K562 (cell line): ENCODE measurements around the gene MYO1E. TPM values are rescaled to one million over a fixed set of nuclear protein-coding genes. Genes with fewer than 3 reads are reported as not detected.

Experiments
- CHD2 ChIP-seq: IDR thresholded peaks from 2 replicates; pipeline ENCODE4 v1.6.1; 2011; ENCODE audit warnings: low read depth, low read length
- DDX20 ChIP-seq: fragments of 450-650 bp; IDR thresholded peaks from 2 replicates; pipeline ENCODE4 v1.6.1; 2016; ENCODE audit warnings: missing genetic modification characterization, low read depth, mild to moderate bottlenecking, missing compliant biosample characterization, moderate library complexity
- DNMT1 ChIP-seq: fragments of 450-650 bp; IDR thresholded peaks from 2 replicates; pipeline ENCODE4 v1.6.1; 2016; ENCODE audit warnings: antibody characterized with exemption, mild to moderate bottlenecking
- MCM5 ChIP-seq: fragments of 450-650 bp; IDR thresholded peaks from 2 replicates; pipeline ENCODE4 v1.6.1; 2016; ENCODE audit warnings: low read depth
- POU5F1 ChIP-seq: fragments of 150-350 bp; IDR thresholded peaks from 2 replicates; pipeline ENCODE4 v1.6.1; 2014; ENCODE audit warnings: borderline replicate concordance, low read length, low read depth, mild to moderate bottlenecking; ENCODE audit not compliant: partially characterized antibody
- SMAD1 ChIP-seq: fragments of 150-350 bp; IDR thresholded peaks from 2 replicates; pipeline ENCODE4 v1.6.1; 2014; ENCODE audit warnings: low read length, low read depth; ENCODE audit not compliant: partially characterized antibody
- SMC3 ChIP-seq: conservative IDR thresholded peaks from 2 replicates; pipeline ENCODE4 v1.6.1; 2011; ENCODE audit warnings: low read depth, low read length, improper control_type of control experiment; ENCODE audit not compliant: insufficient read depth
- TAL1 ChIP-seq: fragments of 450-650 bp; IDR thresholded peaks from 2 replicates; pipeline ENCODE4 v1.6.1; 2016; ENCODE audit warnings: mild to moderate bottlenecking
- ZNF584 ChIP-seq: fragments of 200-800 bp; sonication (Bioruptor generic); IDR thresholded peaks from 2 replicates; pipeline ENCODE4 v1.6.1; 2016; ENCODE audit warnings: low read depth, mild to moderate bottlenecking, missing genetic modification characterization, missing compliant biosample characterization
- polyA plus RNA-seq, 8 experiments: library from polyadenylated mRNA; depleted of rRNA in 4 of 8; stranded (reverse) in 5 of 8; unstranded in 3 of 8; fragments of >200 nt; fragmentation: Nextera tagmentation in 2 of 8; fragmentation: Illumina TruSeq in 1 of 8; extraction: Ambion mirVana in 2 of 8; extraction: Trizol in 1 of 8; gene quantifications; 2 replicates each; pipeline versions ENCODE4 v1.2.1 to v1.2.3, GENCODE V29; 2011 to 2014; ENCODE audit warnings: inconsistent platforms in 1 of 8, missing spikeins in 1 of 8
- total RNA-seq, 7 experiments: library from RNA; depleted of rRNA in 6 of 7; stranded (reverse); fragments of >200 nt in 6 of 7; fragmentation: Illumina TruSeq in 2 of 7; extraction: Trizol in 2 of 7; gene quantifications; 2 replicates each; pipeline versions ENCODE4 v1.2.1 to v1.2.3, GENCODE V29; 2011 to 2021; ENCODE audit warnings: low replicate concordance in 1 of 7
- TF ChIP-seq, protein P1 (sequence below): fragments of 450-650 bp; IDR thresholded peaks from 2 replicates; pipeline ENCODE4 v1.6.1; 2017; ENCODE audit warnings: antibody characterized with exemption, mild to moderate bottlenecking
- TF ChIP-seq, protein P2 (sequence below): sonication (generic); formaldehyde crosslinking; IDR thresholded peaks from 2 replicates; pipeline ENCODE4 v1.8.0; 2023; ENCODE audit warnings: mild to moderate bottlenecking, missing genetic modification reagents
- TF ChIP-seq, protein P3 (sequence below): fragments of 250-450 bp; sonication (Bioruptor Pico); IDR thresholded peaks from 2 replicates; pipeline ENCODE4 v1.5.0; 2020; ENCODE audit warnings: mild to moderate bottlenecking, borderline replicate concordance

MYO1E gene
- total and polyA plus RNA-seq, 9 of the 15 experiments (the other 6 are each of a cell fraction or from before 2014, with no cell fraction given) = under 0.01 to 0.44 (median 0.01) TPM; not detected in 6

DNA sequence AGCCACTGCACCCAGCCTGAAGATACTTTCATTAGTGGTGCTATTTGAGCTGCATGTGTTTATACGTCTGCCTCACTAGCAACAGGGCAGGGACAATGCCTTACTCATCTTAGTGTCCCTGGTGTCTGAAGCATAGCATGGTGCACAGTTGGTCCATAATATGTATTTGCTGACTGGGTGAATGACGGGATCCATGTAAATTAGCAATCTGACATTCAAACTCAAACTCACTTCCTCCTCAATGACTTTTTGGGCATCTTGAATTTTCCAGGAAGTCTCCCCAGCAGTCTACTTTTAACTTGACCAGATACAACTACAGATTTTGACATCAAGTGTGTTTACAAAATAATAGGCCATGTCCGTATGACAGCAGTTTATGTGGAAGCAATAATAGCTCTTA is 169.0 kb downstream of the MYO1E start (continued):
- TF ChIP-seq DNMT1 = no peak
- TF ChIP-seq, protein P1, sequence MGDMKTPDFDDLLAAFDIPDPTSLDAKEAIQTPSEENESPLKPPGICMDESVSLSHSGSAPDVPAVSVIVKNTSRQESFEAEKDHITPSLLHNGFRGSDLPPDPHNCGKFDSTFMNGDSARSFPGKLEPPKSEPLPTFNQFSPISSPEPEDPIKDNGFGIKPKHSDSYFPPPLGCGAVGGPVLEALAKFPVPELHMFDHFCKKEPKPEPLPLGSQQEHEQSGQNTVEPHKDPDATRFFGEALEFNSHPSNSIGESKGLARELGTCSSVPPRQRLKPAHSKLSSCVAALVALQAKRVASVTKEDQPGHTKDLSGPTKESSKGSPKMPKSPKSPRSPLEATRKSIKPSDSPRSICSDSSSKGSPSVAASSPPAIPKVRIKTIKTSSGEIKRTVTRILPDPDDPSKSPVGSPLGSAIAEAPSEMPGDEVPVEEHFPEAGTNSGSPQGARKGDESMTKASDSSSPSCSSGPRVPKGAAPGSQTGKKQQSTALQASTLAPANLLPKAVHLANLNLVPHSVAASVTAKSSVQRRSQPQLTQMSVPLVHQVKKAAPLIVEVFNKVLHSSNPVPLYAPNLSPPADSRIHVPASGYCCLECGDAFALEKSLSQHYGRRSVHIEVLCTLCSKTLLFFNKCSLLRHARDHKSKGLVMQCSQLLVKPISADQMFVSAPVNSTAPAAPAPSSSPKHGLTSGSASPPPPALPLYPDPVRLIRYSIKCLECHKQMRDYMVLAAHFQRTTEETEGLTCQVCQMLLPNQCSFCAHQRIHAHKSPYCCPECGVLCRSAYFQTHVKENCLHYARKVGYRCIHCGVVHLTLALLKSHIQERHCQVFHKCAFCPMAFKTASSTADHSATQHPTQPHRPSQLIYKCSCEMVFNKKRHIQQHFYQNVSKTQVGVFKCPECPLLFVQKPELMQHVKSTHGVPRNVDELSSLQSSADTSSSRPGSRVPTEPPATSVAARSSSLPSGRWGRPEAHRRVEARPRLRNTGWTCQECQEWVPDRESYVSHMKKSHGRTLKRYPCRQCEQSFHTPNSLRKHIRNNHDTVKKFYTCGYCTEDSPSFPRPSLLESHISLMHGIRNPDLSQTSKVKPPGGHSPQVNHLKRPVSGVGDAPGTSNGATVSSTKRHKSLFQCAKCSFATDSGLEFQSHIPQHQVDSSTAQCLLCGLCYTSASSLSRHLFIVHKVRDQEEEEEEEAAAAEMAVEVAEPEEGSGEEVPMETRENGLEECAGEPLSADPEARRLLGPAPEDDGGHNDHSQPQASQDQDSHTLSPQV = no peak
- TF ChIP-seq, protein P2, sequence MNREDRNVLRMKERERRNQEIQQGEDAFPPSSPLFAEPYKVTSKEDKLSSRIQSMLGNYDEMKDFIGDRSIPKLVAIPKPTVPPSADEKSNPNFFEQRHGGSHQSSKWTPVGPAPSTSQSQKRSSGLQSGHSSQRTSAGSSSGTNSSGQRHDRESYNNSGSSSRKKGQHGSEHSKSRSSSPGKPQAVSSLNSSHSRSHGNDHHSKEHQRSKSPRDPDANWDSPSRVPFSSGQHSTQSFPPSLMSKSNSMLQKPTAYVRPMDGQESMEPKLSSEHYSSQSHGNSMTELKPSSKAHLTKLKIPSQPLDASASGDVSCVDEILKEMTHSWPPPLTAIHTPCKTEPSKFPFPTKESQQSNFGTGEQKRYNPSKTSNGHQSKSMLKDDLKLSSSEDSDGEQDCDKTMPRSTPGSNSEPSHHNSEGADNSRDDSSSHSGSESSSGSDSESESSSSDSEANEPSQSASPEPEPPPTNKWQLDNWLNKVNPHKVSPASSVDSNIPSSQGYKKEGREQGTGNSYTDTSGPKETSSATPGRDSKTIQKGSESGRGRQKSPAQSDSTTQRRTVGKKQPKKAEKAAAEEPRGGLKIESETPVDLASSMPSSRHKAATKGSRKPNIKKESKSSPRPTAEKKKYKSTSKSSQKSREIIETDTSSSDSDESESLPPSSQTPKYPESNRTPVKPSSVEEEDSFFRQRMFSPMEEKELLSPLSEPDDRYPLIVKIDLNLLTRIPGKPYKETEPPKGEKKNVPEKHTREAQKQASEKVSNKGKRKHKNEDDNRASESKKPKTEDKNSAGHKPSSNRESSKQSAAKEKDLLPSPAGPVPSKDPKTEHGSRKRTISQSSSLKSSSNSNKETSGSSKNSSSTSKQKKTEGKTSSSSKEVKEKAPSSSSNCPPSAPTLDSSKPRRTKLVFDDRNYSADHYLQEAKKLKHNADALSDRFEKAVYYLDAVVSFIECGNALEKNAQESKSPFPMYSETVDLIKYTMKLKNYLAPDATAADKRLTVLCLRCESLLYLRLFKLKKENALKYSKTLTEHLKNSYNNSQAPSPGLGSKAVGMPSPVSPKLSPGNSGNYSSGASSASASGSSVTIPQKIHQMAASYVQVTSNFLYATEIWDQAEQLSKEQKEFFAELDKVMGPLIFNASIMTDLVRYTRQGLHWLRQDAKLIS (CRISPR knock-in tag) = no peak
- TF ChIP-seq DDX20 (tag) = no peak
- TF ChIP-seq SMAD1 = no peak
- TF ChIP-seq CHD2 = no peak
- TF ChIP-seq MCM5 = no peak
- no peak for TF ChIP-seq TAL1
- TF ChIP-seq, protein P3, sequence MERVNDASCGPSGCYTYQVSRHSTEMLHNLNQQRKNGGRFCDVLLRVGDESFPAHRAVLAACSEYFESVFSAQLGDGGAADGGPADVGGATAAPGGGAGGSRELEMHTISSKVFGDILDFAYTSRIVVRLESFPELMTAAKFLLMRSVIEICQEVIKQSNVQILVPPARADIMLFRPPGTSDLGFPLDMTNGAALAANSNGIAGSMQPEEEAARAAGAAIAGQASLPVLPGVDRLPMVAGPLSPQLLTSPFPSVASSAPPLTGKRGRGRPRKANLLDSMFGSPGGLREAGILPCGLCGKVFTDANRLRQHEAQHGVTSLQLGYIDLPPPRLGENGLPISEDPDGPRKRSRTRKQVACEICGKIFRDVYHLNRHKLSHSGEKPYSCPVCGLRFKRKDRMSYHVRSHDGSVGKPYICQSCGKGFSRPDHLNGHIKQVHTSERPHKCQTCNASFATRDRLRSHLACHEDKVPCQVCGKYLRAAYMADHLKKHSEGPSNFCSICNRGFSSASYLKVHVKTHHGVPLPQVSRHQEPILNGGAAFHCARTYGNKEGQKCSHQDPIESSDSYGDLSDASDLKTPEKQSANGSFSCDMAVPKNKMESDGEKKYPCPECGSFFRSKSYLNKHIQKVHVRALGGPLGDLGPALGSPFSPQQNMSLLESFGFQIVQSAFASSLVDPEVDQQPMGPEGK (CRISPR knock-in tag) = no peak
- TF ChIP-seq POU5F1 = no peak
- no peak for TF ChIP-seq SMC3
- TF ChIP-seq ZNF584 (CRISPR knock-in tag) = no peak
- TF ChIP-seq, all 486 proteins: peak for 0
